Prostate gland (tissue), 2 donors: ENCODE measurements around the gene ZNF69.

Experiments
- CTCF ChIP-seq, 4 experiments: fragments of 200-600 bp in 2 of 4; fragments of 450-650 bp in 2 of 4; sonication (generic) in 2 of 4; IDR thresholded peaks; 1 replicate in 3 of 4; 2 replicates in 1 of 4; pipeline ENCODE4 v1.5.1; 2016 to 2019; ENCODE audit warnings: antibody characterized with exemption in 4 of 4, mild to moderate bottlenecking in 2 of 4, moderate library complexity in 2 of 4
- POLR2A ChIP-seq: fragments of 450-650 bp; IDR thresholded peaks from one replicate; pipeline ENCODE4 v1.6.1; 2016; ENCODE audit warnings: antibody characterized with exemption, mild to moderate bottlenecking
- POLR2AphosphoS5 ChIP-seq: sonication (generic); formaldehyde crosslinking; IDR thresholded peaks from one replicate; pipeline ENCODE4 v1.6.1; 2017; ENCODE audit warnings: antibody characterized with exemption

DNA sequence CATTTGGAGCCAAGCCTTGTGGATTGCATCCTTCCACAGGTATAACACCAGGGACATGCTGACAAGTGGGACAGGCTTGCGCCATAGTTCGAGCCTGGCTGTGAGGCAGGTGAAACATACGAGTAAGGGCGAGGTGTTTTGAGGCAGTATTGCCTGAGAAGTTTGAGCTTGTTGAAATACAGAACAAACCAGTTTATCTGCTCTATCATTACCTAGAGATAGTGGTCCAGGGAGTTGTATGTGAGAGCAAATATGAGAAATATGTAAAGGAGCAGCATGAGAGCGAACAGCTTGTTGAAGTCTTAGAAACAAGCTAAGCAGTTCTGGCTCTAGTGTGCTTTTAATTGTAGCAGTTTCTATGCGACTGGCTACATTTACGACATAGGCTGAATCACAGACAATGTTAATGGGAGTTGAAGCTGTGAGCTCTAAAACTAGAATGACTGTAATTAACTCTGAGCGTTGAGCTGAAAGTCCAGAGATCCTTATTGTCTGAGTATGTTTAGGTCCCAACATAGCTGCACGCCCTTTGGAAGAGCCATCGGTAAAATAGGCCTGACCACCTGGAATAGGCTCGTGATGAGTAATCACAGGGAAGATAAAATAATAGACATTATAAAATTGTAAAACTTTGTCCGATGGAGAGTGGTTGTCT is 30.9 kb upstream of the ZNF69 start:
- TF ChIP-seq CTCF (IDR thresholded peaks at IDR 0.05): no peak
- no peak for TF ChIP-seq POLR2A
- TF ChIP-seq POLR2AphosphoS5: no peak
